ENCODE measurements around the gene TMEFF1. TPM values are rescaled to one million over a fixed set of nuclear protein-coding genes. Genes with fewer than 3 reads are reported as not detected.
"Not testable (repeated sequence)": the region's sequence is repeated elsewhere in the genome, so short reads cannot be mapped to it uniquely, and the experiment has no call there.

The TMEFF1 gene
- total RNA-seq, 6 experiments from 2014 or later, result 0.09 to 0.24 TPM; not detected in 4

- WGBS (ENCODE audit: insufficient coverage, low coverage, low lambda C conversion rate, missing lambda C conversion rate), result 65% methylated on average over 3 of the region's 3 CpGs
- TF ChIP-seq CTCF (IDR thresholded peaks at IDR 0.05) (no peak), POLR2A (IDR thresholded peaks at IDR 0.05) (no peak)
- intact Hi-C loops (cut with DNase I), result no loop called here
- no peak overlapping the region for H3K27ac ChIP-seq
- ATAC-seq, result no peak
- H3K4me3 ChIP-seq, result no peak overlapping the region
- no peaks in the 10 kb centered on the region for H3K4me1 ChIP-seq
- no peaks in the 10 kb centered on the region for H3K9me3 ChIP-seq
- no peaks in the 10 kb centered on the region for H3K27me3 ChIP-seq
- no peak for DNase-seq
- H3K36me3 ChIP-seq, result no peaks in the 10 kb centered on the region
Observed at GRCh38 chr9:100521282-100521681, 48.3 kb downstream of the TMEFF1 start.

GRCh38 chr9:100525563-100525962 lies 52.6 kb downstream of the TMEFF1 start:
- WGBS (ENCODE audit: insufficient coverage, low coverage, low lambda C conversion rate, missing lambda C conversion rate), result 89% methylated on average over 2 of the region's 2 CpGs
- Histone ChIP-seq H3K4me1 (no peaks in the 10 kb centered on the region), H3K27me3 (no peaks in the 10 kb centered on the region), H3K4me3 (no peak overlapping the region), H3K9me3 (no peaks in the 10 kb centered on the region), H3K27ac (no peak overlapping the region), H3K36me3 (no peaks in the 10 kb centered on the region)
- no peak for TF ChIP-seq POLR2A (IDR thresholded peaks at IDR 0.05)
- TF ChIP-seq CTCF (IDR thresholded peaks at IDR 0.05), result no peak
- no peak for ATAC-seq
- intact Hi-C loops (cut with DNase I), result no loop called here
- no peak for DNase-seq

- H3K4me3 ChIP-seq; H3K4me1 ChIP-seq; H3K36me3 ChIP-seq; ATAC-seq; intact Hi-C loops (cut with DNase I); H3K9me3 ChIP-seq; H3K27me3 ChIP-seq; DNase-seq; H3K27ac ChIP-seq: not testable (repeated sequence)
- 83% methylated on average over 5 of the region's 30 CpGs for WGBS (ENCODE audit: insufficient coverage, low coverage, low lambda C conversion rate, missing lambda C conversion rate)
Observed at GRCh38 chr9:100527180-100527794, 54.3 kb downstream of the TMEFF1 start.

GRCh38 chr9:100534401-100534800 lies 61.5 kb downstream of the TMEFF1 start:
- no peak overlapping the region for H3K27ac ChIP-seq
- H3K4me1 ChIP-seq, result no peaks in the 10 kb centered on the region
- no peaks in the 10 kb centered on the region for H3K27me3 ChIP-seq
- intact Hi-C loops (cut with DNase I), result no loop called here
- H3K36me3 ChIP-seq, result no peaks in the 10 kb centered on the region
- TF ChIP-seq POLR2A (IDR thresholded peaks at IDR 0.05) (no peak), CTCF (IDR thresholded peaks at IDR 0.05) (no peak)
- DNase-seq (no peak), ATAC-seq (no peak)
- H3K4me3 ChIP-seq, result no peak overlapping the region
- no peaks in the 10 kb centered on the region for H3K9me3 ChIP-seq
- WGBS (ENCODE audit: insufficient coverage, low coverage, low lambda C conversion rate, missing lambda C conversion rate), result 81% methylated on average over 4 of the region's 4 CpGs

- Histone ChIP-seq H3K36me3 (no peaks in the 10 kb centered on the region), H3K27me3 (no peaks in the 10 kb centered on the region), H3K9me3 (no peaks in the 10 kb centered on the region), H3K4me1 (no peaks in the 10 kb centered on the region), H3K4me3 (no peak overlapping the region), H3K27ac (no peak overlapping the region)
- DNase-seq, result no peak
- ATAC-seq, result no peak
- TF ChIP-seq CTCF (IDR thresholded peaks at IDR 0.05) (no peak), POLR2A (IDR thresholded peaks at IDR 0.05) (no peak)
- intact Hi-C loops (cut with DNase I), result no loop called here
- 92% methylated on average over 4 of the region's 12 CpGs for WGBS (ENCODE audit: insufficient coverage, low coverage, low lambda C conversion rate, missing lambda C conversion rate)
Observed at GRCh38 chr9:100540327-100540726, 67.4 kb downstream of the TMEFF1 start.

Measured in right lobe of liver (tissue), 6 donors.